IPS DF 6.9 (cell line): ENCODE data around the gene SCAF1.

Experiments used
- DNase-seq: peaks from one replicate; pipeline ENCODE4 v3.0.0-alpha.2; 2013; ENCODE audit warnings: low read depth, low spot score
- H3K27ac ChIP-seq: one replicate; pipeline ENCODE4 v1.5.1; 2013; ENCODE audit warnings: low read length, control low read depth
- H3K27me3 ChIP-seq: 2 replicates; pipeline ENCODE4 v1.6.1; 2013; ENCODE audit warnings: mild to moderate bottlenecking, low read length; ENCODE audit not compliant: control insufficient read depth, insufficient read depth
- H3K36me3 ChIP-seq: 2 replicates; pipeline ENCODE4 v1.6.1; 2013; ENCODE audit warnings: low read length; ENCODE audit not compliant: control insufficient read depth, insufficient read depth
- H3K4me1 ChIP-seq: 2 replicates; pipeline ENCODE4 v1.6.1; 2013; ENCODE audit warnings: low read length; ENCODE audit not compliant: control insufficient read depth, insufficient read depth
- H3K4me3 ChIP-seq: 2 replicates; pipeline ENCODE4 v1.5.1; 2013; ENCODE audit warnings: mild to moderate bottlenecking, low read length
- H3K9me3 ChIP-seq: 2 replicates; pipeline ENCODE4 v1.6.1; 2013; ENCODE audit warnings: low read length, inconsistent platforms; ENCODE audit not compliant: control insufficient read depth, insufficient read depth
- WGBS: extraction: QIAGEN DNeasy Blood & Tissue Kit; methylation state at CpG from one replicate; pipeline ENCODE4 v1.1.7; 2013; ENCODE audit warnings: mixed read lengths, missing lambda C conversion rate; ENCODE audit not compliant: insufficient read length, insufficient coverage; 5-methylcytosine and 5-hydroxymethylcytosine counted together

The SCAF1 gene

GRCh38 chr19:49641688-49642491 lies at the start of gene SCAF1:
Gene SCAF1 (plus strand): TSS chr19:49642209. CDS start chr19:49645027, 2,818 bp downstream.
- no peaks in the 10 kb centered on the region for H3K9me3 ChIP-seq
- H3K4me1 ChIP-seq, result peaks cover 2% of the 10 kb centered on the region
- H3K36me3 ChIP-seq, result peaks cover 12% of the 10 kb centered on the region; the same call in 1 of the 2 replicates
- H3K27ac ChIP-seq, result no peak within 1 kb of the TSS
- DNase-seq, result peak; percentile 98
- peak within 1 kb of the TSS; percentile 99 for H3K4me3 ChIP-seq
- no peaks in the 10 kb centered on the region for H3K27me3 ChIP-seq
- no CpG with 5 or more reads among the region's 87 CpGs for WGBS

- Histone ChIP-seq H3K27ac (no peak overlapping the region), H3K4me3 (peak overlapping the region; percentile 98), H3K27me3 (no peaks in the 10 kb centered on the region), H3K4me1 (no peaks in the 10 kb centered on the region), H3K36me3 (peaks cover 32% of the 10 kb centered on the region), H3K9me3 (no peaks in the 10 kb centered on the region)
- DNase-seq, result no peak
- WGBS, result no CpG with 5 or more reads among the region's 28 CpGs
Measured at GRCh38 chr19:49592486-49593232, 49.4 kb upstream of the SCAF1 start.

GRCh38 chr19:49593233-49594113 lies 48.5 kb upstream of the SCAF1 start:
- H3K4me3 ChIP-seq, result peak overlapping the region; percentile 98; the same call in 1 of the 2 replicates
- no peaks in the 10 kb centered on the region for H3K4me1 ChIP-seq
- peaks cover 33% of the 10 kb centered on the region for H3K36me3 ChIP-seq
- no peaks in the 10 kb centered on the region for H3K9me3 ChIP-seq
- DNase-seq, result no peak
- H3K27me3 ChIP-seq, result no peaks in the 10 kb centered on the region
- no CpG with 5 or more reads among the region's 27 CpGs for WGBS
- no peak overlapping the region for H3K27ac ChIP-seq

GRCh38 chr19:49594157-49594992 lies 47.6 kb upstream of the SCAF1 start:
- DNase-seq, result no peak
- no peaks in the 10 kb centered on the region for H3K4me1 ChIP-seq
- H3K27ac ChIP-seq, result no peak overlapping the region
- H3K36me3 ChIP-seq, result peaks cover 37% of the 10 kb centered on the region
- H3K9me3 ChIP-seq, result no peaks in the 10 kb centered on the region
- no CpG with 5 or more reads among the region's 35 CpGs for WGBS
- no peak overlapping the region for H3K4me3 ChIP-seq
- H3K27me3 ChIP-seq, result no peaks in the 10 kb centered on the region

GRCh38 chr19:49594993-49595818 lies 46.8 kb upstream of the SCAF1 start:
- Histone ChIP-seq H3K36me3 (peaks cover 45% of the 10 kb centered on the region), H3K27me3 (no peaks in the 10 kb centered on the region), H3K9me3 (no peaks in the 10 kb centered on the region), H3K4me1 (no peaks in the 10 kb centered on the region), H3K4me3 (no peak overlapping the region), H3K27ac (no peak overlapping the region)
- WGBS, result no CpG with 5 or more reads among the region's 35 CpGs
- no peak for DNase-seq

GRCh38 chr19:49595819-49596404 lies 46.1 kb upstream of the SCAF1 start:
- H3K4me1 ChIP-seq, result no peaks in the 10 kb centered on the region
- WGBS, result no CpG with 5 or more reads among the region's 32 CpGs
- no peak for DNase-seq
- no peak overlapping the region for H3K4me3 ChIP-seq
- H3K9me3 ChIP-seq, result no peaks in the 10 kb centered on the region
- H3K27me3 ChIP-seq, result no peaks in the 10 kb centered on the region
- no peak overlapping the region for H3K27ac ChIP-seq
- H3K36me3 ChIP-seq, result peaks cover 46% of the 10 kb centered on the region

GRCh38 chr19:49596407-49596806 lies 45.6 kb upstream of the SCAF1 start:
- Histone ChIP-seq H3K4me3 (no peak overlapping the region), H3K27ac (no peak overlapping the region), H3K4me1 (no peaks in the 10 kb centered on the region), H3K9me3 (no peaks in the 10 kb centered on the region), H3K27me3 (no peaks in the 10 kb centered on the region), H3K36me3 (peaks cover 47% of the 10 kb centered on the region)
- whole genome bisulfite sequencing, result no CpG with 5 or more reads among the region's 15 CpGs
- no peak for DNase-seq

- H3K9me3 ChIP-seq, result no peaks in the 10 kb centered on the region
- no CpG with 5 or more reads among the region's 65 CpGs for WGBS
- H3K27ac ChIP-seq, result no peak overlapping the region
- no peaks in the 10 kb centered on the region for H3K4me1 ChIP-seq
- no peaks in the 10 kb centered on the region for H3K27me3 ChIP-seq
- peaks cover 54% of the 10 kb centered on the region for H3K36me3 ChIP-seq
- H3K4me3 ChIP-seq, result no peak overlapping the region
- no peak for DNase-seq
Measured at GRCh38 chr19:49596954-49597702, 44.9 kb upstream of the SCAF1 start.
